ENCODE data around the gene GRM8.
"Not testable (repeated sequence)": the region's sequence is repeated elsewhere in the genome, so short reads cannot be mapped to it uniquely, and the experiment has no call there.

The GRM8 gene

GRCh38 chr7:126702242-126703016 lies 550.3 kb downstream of the GRM8 start:
- no peak for DNase-seq

- no peak for DNase-seq
Measured at GRCh38 chr7:126700807-126701604, 551.7 kb downstream of the GRM8 start.

- no peak for DNase-seq
Measured at GRCh38 chr7:126699707-126700106, 553.0 kb downstream of the GRM8 start.

GRCh38 chr7:126698909-126699308 lies 553.8 kb downstream of the GRM8 start:
- no peak for DNase-seq

GRCh38 chr7:126698446-126698845 lies 554.3 kb downstream of the GRM8 start:
- no peak for DNase-seq

GRCh38 chr7:126696256-126697038 lies 556.3 kb downstream of the GRM8 start:
- no peak for DNase-seq

- no peak for DNase-seq
Measured at GRCh38 chr7:126690848-126691751, 561.6 kb downstream of the GRM8 start.

- no peak for DNase-seq
Measured at GRCh38 chr7:126690104-126690503, 562.6 kb downstream of the GRM8 start.

- no peak for DNase-seq
Measured at GRCh38 chr7:126689037-126689436, 563.7 kb downstream of the GRM8 start.

- no peak for DNase-seq
Measured at GRCh38 chr7:126686474-126686873, 566.3 kb downstream of the GRM8 start.

- no peak for DNase-seq
Measured at GRCh38 chr7:126685596-126685995, 567.1 kb downstream of the GRM8 start.

- DNase-seq: no peak
Measured at GRCh38 chr7:126685018-126685573, 567.6 kb downstream of the GRM8 start.

GRCh38 chr7:126682176-126682575 lies 570.6 kb downstream of the GRM8 start:
- no peak for DNase-seq

GRCh38 chr7:126668762-126669161 lies 584.0 kb downstream of the GRM8 start:
- DNase-seq: not testable (repeated sequence)

- no peak for DNase-seq
Measured at GRCh38 chr7:126668367-126668752, 584.4 kb downstream of the GRM8 start.

- no peak for DNase-seq
Measured at GRCh38 chr7:126667742-126668366, 584.9 kb downstream of the GRM8 start.

GRCh38 chr7:126662856-126663255 lies 589.9 kb downstream of the GRM8 start:
- no peak for DNase-seq

GRCh38 chr7:126659124-126659523 lies 593.6 kb downstream of the GRM8 start:
- DNase-seq: no peak

- no peak for DNase-seq
Measured at GRCh38 chr7:126658684-126659083, 594.1 kb downstream of the GRM8 start.

GRCh38 chr7:126657599-126658358 lies 595.0 kb downstream of the GRM8 start:
- DNase-seq: no peak

- DNase-seq: no peak
Measured at GRCh38 chr7:126657137-126657536, 595.6 kb downstream of the GRM8 start.

Data from effector CD8-positive, alpha-beta T cell (primary cell).